ENCODE results near the gene SLAIN1.

SLAIN1 gene

GRCh38 chr13:77697217-77698103 lies at the start of gene SLAIN1 (continued):
- TF ChIP-seq, protein P1, sequence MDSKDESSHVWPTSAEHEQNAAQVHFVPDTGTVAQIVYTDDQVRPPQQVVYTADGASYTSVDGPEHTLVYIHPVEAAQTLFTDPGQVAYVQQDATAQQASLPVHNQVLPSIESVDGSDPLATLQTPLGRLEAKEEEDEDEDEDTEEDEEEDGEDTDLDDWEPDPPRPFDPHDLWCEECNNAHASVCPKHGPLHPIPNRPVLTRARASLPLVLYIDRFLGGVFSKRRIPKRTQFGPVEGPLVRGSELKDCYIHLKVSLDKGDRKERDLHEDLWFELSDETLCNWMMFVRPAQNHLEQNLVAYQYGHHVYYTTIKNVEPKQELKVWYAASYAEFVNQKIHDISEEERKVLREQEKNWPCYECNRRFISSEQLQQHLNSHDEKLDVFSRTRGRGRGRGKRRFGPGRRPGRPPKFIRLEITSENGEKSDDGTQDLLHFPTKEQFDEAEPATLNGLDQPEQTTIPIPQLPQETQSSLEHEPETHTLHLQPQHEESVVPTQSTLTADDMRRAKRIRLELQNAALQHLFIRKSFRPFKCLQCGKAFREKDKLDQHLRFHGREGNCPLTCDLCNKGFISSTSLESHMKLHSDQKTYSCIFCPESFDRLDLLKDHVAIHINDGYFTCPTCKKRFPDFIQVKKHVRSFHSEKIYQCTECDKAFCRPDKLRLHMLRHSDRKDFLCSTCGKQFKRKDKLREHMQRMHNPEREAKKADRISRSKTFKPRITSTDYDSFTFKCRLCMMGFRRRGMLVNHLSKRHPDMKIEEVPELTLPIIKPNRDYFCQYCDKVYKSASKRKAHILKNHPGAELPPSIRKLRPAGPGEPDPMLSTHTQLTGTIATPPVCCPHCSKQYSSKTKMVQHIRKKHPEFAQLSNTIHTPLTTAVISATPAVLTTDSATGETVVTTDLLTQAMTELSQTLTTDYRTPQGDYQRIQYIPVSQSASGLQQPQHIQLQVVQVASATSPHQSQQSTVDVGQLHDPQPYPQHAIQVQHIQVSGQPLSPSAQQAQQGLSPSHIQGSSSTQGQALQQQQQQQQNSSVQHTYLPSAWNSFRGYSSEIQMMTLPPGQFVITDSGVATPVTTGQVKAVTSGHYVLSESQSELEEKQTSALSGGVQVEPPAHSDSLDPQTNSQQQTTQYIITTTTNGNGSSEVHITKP (tag by site-specific recombination; IDR thresholded peaks at IDR 0.05): peak; percentile 67
- 0 out of 2 replicates have a peak, but pooled peaks have one; percentile 36 for TF ChIP-seq ZFP37 (tag by site-specific recombination; IDR thresholded peaks at IDR 0.05)

- no peak for TF ChIP-seq ZNF704 (tag by site-specific recombination; IDR thresholded peaks at IDR 0.05)
- TF ChIP-seq ZNF837 (tag by site-specific recombination; IDR thresholded peaks at IDR 0.05): no peak
- TF ChIP-seq ZSCAN30 (tag by site-specific recombination; IDR thresholded peaks at IDR 0.05): no peak
- TF ChIP-seq ZNF621 (tag by site-specific recombination; IDR thresholded peaks at IDR 0.05): no peak
- no peak for TF ChIP-seq ZNF426 (tag by site-specific recombination; IDR thresholded peaks at IDR 0.05)
- no peak for TF ChIP-seq SCRT1 (tag by site-specific recombination; IDR thresholded peaks at IDR 0.05; ENCODE audit: borderline replicate concordance)
- TF ChIP-seq, protein P2, sequence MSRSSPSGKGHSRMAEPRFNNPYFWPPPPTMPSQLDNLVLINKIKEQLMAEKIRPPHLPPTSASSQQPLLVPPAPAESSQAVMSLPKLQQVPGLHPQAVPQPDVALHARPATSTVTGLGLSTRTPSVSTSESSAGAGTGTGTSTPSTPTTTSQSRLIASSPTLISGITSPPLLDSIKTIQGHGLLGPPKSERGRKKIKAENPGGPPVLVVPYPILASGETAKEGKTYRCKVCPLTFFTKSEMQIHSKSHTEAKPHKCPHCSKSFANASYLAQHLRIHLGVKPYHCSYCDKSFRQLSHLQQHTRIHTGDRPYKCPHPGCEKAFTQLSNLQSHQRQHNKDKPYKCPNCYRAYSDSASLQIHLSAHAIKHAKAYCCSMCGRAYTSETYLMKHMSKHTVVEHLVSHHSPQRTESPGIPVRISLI (tag by site-specific recombination; IDR thresholded peaks at IDR 0.05): no peak
- no peak for TF ChIP-seq ZNF112 (tag by site-specific recombination; IDR thresholded peaks at IDR 0.05)
- TF ChIP-seq ZBTB48 (tag by site-specific recombination; IDR thresholded peaks at IDR 0.05): no peak
- TF ChIP-seq ZNF274 (IDR thresholded peaks at IDR 0.05; ENCODE audit: low read length): no peak
- no peak for TF ChIP-seq ZNF274 (tag by site-specific recombination; IDR thresholded peaks at IDR 0.05; ENCODE audit: borderline replicate concordance)
- TF ChIP-seq ZNF670 (tag by site-specific recombination; IDR thresholded peaks at IDR 0.05; ENCODE audit: low read depth): no peak
- TF ChIP-seq ZNF16 (tag by site-specific recombination; IDR thresholded peaks at IDR 0.05; ENCODE audit: low read depth): no peak
- TF ChIP-seq KLF1 (tag by site-specific recombination; IDR thresholded peaks at IDR 0.05): no peak
- TF ChIP-seq ZNF24 (tag by site-specific recombination; IDR thresholded peaks at IDR 0.05): no peak
- no peak for TF ChIP-seq ZNF341 (tag by site-specific recombination; IDR thresholded peaks at IDR 0.05; ENCODE audit: low read depth)
- TF ChIP-seq ZNF416 (tag by site-specific recombination; IDR thresholded peaks at IDR 0.05): no peak
- TF ChIP-seq ZNF157 (tag by site-specific recombination; IDR thresholded peaks at IDR 0.05): no peak
- no peak for TF ChIP-seq ZNF560 (tag by site-specific recombination; IDR thresholded peaks at IDR 0.05; ENCODE audit: borderline replicate concordance)
- TF ChIP-seq SETDB1 (IDR thresholded peaks at IDR 0.05; ENCODE audit: insufficient read length, low read length): no peak
- no peak for TF ChIP-seq SALL2 (tag by site-specific recombination; IDR thresholded peaks at IDR 0.05; ENCODE audit: borderline replicate concordance)
- POLR2A ChIA-PET: no interaction called here
- CTCF ChIA-PET: no interaction called here
- Histone ChIP-seq H3K4me1 (ENCODE audit: control insufficient read depth, insufficient read depth, low read length) (no peaks in the 10 kb centered on the region), H3K4me3 (ENCODE audit: low read depth, low read length) (no peak overlapping the region), H3K36me3 (ENCODE audit: control insufficient read depth in 2 of 2, insufficient read depth in 1 of 2, low read length in 2 of 2) (no peaks in the 10 kb centered on the region), H3K27ac (ENCODE audit: extremely low read depth, low read depth, low read length) (no peak overlapping the region), H3K9me3 (ENCODE audit: control insufficient read depth, insufficient read depth, low read depth, low read length) (no peaks in the 10 kb centered on the region)
These were observed 47.1 kb upstream of the SLAIN1 start for GRCh38 chr13:77650409-77650808.

All from HEK293 (cell line).